HG03196 (cell line): ENCODE measurements around the gene RERE.

Source experiments
- ATAC-seq: cut with Tn5 transposase; IDR thresholded peaks from one replicate; pipeline ENCODE4 v1.9.1; 2021; ENCODE audit not compliant: unreplicated experiment

RERE gene

DNA sequence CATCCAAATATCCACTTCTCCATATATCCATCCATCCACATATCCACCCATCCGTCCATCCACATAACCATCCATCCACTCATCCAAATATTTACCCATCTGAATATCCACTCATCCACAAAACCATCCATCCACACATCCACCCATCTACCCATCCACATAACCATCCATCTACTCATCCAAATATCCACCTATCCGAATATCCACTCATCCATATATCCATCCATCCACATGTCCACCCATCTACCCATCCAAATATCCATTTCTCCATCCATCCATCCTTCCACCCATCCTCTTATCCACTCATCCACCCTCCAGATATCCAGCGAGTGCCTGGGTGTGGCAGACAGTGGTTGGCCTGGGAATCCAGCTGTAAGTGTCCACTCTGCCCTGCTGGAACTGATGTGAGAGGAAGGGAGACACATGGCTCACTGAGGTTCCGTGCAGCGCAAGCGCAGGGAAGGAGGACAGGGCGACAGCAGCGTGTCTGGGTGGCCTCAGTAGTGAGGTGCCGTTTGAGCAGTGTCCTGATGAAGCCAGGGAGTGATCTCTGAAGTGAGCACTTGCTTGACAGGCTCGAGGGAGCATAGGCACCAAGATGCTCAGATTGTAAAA lies 472.4 kb downstream of the RERE start:
- no peak for ATAC-seq

DNA sequence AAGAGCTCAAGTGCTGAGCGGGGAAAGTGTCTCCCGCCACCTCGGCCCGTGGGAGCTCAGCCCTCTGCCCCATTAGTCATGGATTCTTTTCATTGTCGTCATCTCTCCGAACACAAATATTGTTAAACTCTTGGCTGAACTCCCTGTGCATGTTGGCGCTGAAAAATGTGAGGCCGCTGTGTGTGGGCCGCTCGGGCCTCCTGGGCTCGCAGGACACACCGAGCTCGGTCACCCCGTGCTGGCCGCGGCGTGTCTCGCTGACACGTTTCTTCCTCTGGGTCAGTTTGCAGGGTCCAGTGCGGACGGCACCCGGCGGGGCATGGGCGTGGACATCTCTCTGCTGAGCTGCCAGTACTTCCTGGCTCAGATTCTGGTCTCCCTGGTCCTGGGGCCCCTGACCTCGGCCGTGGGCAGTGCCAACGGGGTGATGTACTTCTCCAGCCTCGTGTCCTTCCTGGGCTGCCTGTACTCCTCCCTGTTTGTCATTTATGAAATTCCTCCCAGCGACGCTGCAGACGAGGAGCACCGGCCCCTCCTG lies 473.9 kb downstream of the RERE start:
- no peak for ATAC-seq

DNA sequence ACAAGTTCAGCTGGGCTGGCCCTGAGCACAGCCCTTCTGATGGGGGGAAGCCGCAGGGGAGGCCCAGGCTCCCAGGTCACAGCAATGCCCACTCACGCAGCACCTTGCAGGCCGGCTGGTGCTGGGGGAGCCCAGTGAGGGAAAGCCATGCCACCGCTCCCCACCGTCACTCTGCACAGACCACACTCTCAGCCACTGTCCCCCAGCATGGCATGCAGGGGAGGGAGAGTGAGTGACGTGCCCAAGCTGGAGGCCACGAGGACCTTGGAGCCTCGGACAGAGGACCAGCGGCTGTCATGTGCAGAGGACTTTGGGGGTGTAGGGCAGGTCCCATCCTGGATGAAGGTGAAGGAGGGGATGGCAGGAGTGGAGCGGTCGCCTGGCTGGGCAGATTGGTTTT lies 474.4 kb downstream of the RERE start:
- ATAC-seq: no peak

DNA sequence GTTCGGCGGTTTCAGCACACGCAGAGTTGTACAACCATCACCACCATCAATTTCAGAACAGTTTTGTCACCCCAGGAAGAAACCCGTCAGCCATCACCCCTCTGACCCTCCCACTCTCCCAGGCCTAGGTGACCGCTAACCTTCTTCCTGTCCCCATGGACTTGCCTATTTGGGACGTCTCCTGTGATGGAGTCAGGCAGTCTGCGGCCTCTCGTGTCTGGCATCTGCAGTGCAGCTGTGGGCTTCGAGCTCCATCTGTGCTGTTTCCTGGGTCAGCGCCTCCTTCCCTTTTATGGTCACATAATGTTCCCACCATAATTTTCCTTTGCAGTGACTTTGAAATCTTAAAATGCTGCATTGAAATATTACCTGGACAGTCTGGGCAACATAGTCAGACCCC lies 475.1 kb downstream of the RERE start:
- no peak for ATAC-seq

DNA sequence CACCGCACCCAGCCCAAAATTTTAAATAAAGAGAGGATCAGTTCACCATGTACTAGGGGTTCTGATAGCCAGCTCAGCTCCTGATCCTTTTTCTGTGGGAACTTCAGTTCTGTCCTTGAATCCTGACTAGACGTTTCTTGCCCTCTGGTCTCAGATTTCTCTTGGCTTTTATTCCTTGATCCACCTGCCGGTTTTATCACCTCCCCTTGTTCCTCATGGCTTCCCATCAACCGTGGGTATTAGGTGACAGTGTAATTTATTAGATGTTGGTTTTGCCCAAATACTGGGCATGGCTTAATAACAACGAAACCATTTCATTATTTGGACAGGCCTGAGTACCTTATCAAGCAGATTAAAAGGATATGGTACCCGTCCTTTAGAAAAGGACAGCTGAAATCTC lies 477.0 kb downstream of the RERE start:
- ATAC-seq: no peak

DNA sequence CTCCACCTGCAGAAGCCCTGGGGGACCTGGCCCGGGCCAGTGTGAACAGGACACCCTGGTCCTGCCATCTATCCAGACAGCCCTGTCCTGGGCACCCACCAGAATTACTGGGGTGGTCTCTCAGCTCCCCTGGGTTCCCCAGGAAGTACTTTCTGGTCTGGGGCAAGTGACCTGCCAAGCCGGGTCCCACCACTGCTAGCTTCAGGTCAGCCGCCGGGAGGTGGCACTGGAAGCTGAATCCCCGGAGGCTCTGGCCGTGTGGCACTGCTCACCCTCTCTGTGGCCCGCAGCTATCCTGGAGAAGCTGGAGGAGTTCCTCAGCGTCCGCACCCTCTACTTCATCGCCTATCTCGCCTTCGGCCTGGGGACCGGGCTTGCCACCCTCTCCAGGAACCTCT lies 478.2 kb downstream of the RERE start:
- no peak for ATAC-seq

DNA sequence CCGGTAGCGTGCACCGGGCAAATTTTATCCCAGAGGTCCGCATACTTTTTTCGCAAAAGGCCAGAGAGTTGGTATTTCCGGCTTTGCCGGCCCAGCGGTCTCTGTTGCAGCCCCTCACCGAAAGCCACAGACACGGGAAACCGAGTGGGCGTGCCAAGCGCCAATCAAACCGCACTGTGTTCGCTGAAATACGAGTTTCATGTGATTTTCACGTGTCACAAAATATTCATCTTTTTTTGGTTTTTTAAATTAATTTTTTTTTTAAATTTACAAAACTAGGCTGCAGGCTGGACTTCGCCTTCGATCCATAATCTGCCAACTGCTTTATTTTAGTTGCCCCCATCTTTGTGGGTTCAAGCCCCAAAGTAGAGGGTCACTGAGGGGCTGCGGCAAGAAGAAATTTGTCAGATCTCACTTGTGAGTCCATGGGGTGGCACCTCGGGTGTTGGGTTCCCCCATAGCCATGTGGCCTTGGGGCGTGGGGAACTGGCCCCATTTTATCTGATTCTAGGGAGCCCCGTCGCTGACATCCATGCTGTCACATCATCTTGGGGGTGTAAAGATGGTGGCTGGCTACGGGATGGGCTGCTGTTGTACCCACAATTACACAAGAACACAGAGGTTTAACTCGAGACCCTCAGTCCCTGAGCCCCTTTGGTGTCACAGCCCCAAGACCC lies 478.8 kb downstream of the RERE start:
- no peak for ATAC-seq

DNA sequence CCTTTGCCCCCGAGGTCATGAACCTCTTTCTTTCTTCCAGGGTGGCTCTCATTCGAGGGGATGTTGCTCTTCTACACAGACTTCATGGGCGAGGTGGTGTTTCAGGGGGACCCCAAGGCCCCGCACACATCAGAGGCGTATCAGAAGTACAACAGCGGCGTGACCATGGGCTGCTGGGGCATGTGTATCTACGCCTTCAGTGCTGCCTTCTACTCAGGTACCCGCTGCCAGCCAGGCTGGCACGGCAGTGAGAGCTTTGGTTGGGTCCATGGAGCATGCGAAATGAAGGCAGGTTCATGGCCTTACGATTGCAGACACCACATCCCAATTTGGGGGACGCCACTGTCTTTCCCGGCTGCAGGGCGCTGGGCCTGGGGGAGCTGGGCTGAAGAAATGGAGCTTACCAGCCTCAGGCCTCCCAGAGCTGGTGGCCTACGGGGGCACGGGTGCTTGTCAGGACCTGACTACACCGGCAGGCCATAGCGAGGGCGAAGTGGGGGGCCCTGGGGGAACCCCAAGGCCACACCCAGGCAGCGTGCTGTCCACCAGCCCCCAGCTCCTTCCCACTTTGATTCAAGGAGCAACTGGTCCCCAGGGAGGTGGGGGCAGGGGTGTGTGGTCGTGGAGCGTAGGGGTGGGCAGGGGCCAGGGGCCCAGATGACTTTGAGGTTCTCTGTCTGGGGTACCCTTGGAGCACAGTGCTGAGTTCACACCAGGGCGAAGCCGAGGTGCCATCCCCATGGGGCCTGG lies 479.5 kb downstream of the RERE start:
- no peak for ATAC-seq

DNA sequence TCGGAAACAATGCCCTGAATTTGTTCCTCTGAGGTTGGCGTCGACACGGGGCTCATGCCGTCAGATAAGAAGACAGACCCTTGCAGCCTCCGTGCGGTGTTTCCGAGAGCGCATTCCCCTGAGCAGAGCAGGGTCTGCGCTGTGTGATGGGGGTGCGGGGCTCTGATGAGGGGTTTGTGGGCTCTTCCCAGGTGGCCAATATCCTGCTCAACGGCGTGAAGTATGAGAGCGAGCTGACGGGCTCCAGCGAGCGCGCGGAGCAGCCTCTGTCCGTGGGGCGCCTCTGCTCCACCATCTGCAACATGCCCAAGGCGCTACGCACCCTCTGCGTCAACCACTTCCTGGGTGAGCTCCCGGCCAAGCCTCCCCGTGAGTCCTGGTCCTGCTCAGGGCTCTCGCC lies 482.2 kb downstream of the RERE start:
- no peak for ATAC-seq

DNA sequence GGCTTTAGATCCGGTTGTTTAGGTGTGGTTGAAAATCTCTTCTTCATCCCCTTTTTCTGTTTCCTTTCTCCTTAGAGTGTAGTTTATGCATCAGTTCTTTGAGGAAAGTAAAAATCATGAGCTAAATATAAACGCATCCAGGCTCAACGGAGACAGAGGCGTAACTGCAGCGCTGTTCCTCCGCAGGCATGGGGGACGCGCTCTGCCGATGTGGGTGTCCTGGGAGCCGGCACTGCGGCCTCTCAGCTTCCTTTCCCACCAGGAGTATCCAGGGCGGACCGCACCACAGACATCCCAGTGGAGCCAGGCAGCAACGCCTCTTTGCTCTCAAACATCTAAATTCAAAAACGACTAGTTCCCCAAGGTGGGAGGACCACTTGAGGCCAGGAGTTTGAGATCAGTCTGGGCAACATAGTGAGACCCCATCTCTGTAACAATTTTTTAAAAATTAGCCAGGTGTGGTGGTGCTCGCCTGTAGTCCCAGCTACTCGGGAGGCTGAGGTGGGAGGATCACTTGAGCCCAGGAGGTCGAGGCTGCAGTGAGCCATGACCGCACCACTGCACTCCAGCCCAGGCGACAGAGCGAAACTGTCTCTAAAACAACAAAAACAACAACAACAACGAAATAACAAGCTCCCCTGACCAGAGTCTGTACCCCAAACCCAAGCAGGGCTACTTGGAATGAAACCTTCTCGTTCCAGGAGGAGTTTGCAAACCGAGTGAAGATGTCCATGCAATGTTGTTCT lies 483.2 kb downstream of the RERE start:
- ATAC-seq: no peak

DNA sequence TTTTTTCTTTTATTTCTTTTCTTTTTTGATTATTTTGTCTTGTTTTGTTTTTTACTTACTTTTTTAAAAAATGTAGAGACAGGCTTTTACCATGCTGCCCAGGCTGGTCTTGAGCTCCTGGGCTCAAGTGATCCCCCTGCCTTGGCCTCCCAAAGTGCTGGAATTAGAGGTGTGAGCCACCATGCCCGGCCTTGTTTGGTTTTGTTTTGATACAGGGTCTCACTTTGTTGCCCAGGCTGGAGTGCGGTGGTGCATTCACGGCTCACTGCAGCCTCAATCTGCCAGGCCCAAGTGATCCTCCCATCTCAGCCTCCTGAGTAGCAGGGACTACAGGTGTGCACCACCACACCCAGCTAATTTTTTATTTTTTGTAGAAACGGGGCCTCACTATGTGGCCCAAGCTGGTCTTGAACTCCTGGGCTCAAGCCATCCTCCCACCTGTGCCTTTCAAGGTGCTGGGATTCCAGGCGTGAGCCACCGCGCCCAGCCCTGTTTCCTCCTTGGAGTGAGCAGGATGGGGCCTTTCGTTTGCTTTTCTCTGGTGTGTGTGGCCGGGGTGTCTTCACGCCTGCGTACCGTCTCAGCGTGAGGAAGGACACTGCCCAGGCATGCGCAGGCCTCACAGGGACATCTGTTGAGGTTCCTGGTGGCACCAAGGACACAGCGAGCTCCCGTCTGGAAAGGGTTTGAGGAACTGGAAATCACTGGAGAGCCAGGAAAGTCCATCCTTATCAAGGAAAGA lies 484.0 kb downstream of the RERE start:
- no peak for ATAC-seq

DNA sequence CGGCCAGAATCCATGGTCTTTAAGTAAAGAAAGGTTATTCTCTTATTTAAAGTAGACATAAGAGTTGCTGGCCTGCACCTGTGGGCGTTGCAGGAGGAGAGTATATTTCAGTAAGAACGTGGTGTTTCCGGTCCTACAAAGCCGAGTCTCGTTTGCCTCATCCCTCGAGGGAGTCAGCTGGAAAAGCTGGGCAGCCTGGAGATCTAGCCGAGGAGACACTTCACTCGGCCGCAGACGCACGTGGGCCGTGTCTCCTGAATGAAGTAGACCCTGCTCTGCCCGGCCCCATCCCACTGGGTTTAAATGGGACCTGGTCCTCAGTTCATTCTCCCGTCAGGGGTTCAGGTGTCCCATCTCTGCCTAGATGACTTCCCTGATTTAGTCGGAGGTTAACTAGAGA lies 484.6 kb downstream of the RERE start:
- no peak for ATAC-seq

DNA sequence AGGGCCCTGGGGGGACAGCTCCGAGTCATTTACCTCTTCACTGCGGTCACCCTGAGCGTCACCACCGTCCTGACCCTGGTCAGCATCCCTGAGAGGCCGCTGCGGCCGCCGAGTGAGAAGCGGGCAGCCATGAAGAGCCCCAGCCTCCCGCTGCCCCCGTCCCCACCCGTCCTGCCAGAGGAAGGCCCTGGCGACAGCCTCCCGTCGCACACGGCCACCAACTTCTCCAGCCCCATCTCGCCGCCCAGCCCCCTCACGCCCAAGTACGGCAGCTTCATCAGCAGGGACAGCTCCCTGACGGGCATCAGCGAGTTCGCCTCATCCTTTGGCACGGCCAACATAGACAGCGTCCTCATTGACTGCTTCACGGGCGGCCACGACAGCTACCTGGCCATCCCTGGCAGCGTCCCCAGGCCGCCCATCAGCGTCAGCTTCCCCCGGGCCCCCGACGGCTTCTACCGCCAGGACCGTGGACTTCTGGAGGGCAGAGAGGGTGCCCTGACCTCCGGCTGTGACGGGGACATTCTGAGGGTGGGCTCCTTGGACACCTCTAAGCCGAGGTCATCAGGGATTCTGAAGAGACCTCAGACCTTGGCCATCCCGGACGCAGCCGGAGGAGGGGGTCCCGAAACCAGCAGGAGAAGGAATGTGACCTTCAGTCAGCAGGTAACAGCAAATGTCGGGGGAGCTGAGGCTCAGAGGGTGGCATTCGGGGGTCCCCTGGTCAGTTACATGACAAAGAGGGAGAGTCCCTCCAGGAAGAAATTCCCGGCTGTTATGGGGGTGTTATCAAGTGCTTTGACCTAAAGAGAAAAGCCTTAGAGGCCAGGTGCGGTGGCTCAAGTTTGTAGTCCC lies 486.9 kb downstream of the RERE start:
- no peak for ATAC-seq

DNA sequence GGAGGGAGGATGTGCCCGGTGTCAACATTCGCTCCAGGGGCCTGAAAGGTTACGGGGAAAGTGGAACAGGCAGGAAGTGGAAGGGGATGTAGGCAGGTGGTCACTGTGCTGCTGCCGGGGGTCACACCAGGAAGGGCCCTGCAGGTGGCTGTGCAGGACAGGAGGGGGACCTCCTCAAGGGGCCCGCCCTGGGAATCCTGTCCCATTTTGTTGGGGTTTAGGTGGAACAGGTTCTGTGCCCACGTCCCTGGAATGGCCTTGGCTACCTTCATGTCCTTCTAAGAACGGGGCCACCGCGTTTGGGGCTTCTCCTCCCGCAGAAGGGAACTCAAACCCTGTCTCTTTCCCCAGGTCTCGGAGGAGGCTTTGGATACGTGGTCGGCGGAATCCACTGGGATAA lies 487.6 kb downstream of the RERE start:
- ATAC-seq: no peak

DNA sequence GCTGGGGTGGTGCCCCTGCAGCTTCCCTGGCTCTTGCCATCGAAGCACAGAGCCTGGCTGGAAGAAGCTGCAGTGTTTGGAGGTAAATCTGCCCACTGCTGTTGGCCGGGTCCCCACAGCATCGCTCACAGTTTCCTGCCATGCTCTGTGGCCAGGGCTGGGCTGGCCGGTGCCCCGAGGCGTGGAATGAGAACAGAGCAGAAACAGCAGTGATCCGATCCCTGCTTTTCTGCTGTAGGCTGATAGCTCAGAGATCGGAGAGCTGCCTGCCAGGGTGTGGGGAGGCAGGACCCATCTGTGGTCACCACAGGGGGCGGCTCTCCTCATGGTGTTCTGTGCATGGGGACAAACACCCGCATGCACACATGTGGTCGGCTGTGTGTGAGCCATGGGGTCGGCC lies 488.0 kb downstream of the RERE start:
- ATAC-seq: no peak

DNA sequence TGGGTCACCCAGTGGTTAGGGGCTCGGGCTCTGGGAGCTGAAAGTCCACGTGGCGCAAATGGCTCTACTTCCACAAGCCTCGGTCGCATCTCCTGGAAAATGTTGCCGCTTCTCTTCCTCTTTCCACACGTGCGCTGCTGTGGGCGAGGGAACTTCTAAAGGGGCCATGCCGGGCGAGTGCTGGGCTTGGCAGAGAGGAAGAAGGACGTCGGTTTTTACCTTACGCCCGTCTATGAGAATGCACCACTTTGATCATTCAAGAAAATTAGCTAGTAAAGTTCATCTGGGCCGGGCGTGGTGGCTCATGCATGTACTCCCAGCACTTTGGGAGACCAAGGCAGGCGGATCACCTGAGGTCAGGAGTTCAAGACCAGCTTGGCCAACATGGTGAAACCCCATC lies 489.2 kb downstream of the RERE start:
- ATAC-seq: no peak

DNA sequence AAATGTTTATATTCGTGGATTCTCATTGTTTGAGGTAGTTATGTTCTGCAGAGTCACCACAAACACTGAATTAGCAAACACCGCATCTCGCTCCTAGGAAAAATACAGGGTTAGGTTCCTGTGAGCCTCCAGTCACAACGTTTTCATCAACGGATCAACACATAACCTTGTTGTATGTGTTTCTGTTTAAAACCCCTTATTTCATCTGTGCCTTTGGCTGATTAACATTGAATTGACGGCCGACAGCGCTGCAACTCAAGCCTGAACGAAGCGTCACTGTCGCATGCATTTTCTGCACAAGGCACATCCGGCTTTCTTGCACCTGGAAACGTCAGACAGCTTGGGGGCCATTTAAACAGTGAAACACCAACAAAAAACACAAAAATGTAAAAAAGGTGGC lies 491.2 kb downstream of the RERE start:
- ATAC-seq: no peak

DNA sequence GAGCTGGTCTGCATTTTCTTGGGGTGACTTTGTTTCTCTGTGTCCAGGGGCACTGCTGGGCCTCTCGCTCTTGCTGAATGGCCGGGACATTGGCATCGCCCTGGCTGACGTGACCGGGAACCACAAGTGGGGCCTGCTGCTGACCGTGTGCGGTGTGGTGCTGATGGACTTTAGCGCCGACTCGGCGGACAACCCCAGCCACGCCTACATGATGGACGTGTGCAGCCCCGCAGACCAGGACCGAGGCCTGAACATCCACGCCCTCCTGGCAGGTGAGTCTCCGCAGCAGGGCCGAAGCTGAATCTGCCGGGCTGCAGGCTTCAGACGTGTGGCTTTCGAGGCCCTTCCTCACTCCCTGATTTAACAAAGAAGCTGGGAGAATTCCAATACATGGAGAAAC lies 491.7 kb downstream of the RERE start:
- no peak for ATAC-seq

DNA sequence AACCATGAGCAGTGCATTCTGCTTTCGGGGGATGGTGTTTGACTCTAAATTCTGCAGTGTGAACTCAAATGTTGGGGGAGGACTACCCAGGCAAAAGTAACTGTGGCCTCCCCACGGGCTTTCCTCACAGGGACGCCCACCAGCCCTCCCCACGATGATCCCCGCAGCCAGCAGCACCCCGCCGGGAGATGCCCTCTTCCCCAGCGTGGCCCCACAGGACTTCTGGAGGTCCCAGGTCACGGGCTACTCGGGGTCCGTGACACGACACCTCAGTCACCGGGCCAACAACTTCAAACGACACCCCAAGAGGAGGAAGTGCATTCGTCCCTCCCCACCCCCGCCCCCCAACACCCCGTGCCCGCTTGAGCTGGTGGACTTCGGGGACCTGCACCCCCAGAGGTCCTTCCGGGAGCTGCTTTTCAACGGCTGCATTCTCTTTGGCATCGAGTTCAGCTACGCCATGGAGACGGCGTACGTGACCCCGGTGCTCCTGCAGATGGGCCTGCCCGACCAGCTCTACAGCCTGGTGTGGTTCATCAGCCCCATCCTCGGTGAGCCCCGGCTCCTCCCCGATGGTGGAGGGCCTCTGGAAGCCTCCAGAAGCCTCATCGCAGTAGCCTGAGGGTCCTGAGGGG lies 493.1 kb downstream of the RERE start:
- ATAC-seq: no peak
